HL-60 (cell line): ENCODE results near the gene DARS2.
"Not testable (repeated sequence)": the region's sequence is repeated elsewhere in the genome, so short reads cannot be mapped to it uniquely, and the experiment has no call there.

ENCODE experiments used
- DNase-seq, 2 experiments: peaks; one replicate each; pipeline ENCODE4 v3.0.0-alpha.2; 2010 to 2020; ENCODE audit warnings: low read depth in 1 of 2, low spot score in 1 of 2
- H3K27ac ChIP-seq: fragments of 250-450 bp; sonication (Bioruptor Pico); replicated peaks from 2 replicates; pipeline ENCODE4 v1.5.1; 2020; ENCODE audit warnings: mild to moderate bottlenecking, moderate library complexity
- H3K27me3 ChIP-seq: fragments of 250-450 bp; sonication (Bioruptor Pico); 2 replicates; pipeline ENCODE4 v1.5.1; 2021; ENCODE audit warnings: mild to moderate bottlenecking, moderate library complexity; ENCODE audit not compliant: insufficient read depth, poor library complexity, severe bottlenecking
- H3K4me3 ChIP-seq: replicated peaks from 2 replicates; pipeline ENCODE4 v1.5.1; 2011; ENCODE audit warnings: mild to moderate bottlenecking, control low read depth, low read length; ENCODE audit not compliant: insufficient read depth
- GABPA ChIP-seq: IDR thresholded peaks from 2 replicates; pipeline ENCODE4 v1.6.1; 2012; ENCODE audit warnings: low read depth
- POLR2AphosphoS5 ChIP-seq: IDR thresholded peaks from 2 replicates; pipeline ENCODE4 v1.6.1; 2012; ENCODE audit warnings: low read depth
- SPI1 ChIP-seq: IDR thresholded peaks from 2 replicates; pipeline ENCODE4 v1.6.1; 2012; ENCODE audit warnings: low read depth, mild to moderate bottlenecking, borderline replicate concordance
- TF ChIP-seq, protein P1 (sequence below): IDR thresholded peaks from 2 replicates; pipeline ENCODE4 v1.6.1; 2012; ENCODE audit warnings: low read depth; ENCODE audit not compliant: insufficient replicate concordance
- TF ChIP-seq, protein P2 (sequence below): IDR thresholded peaks from one replicate; pipeline ENCODE4 v1.5.1; 2011; ENCODE audit warnings: low read length, control low read depth, inconsistent platforms; ENCODE audit not compliant: insufficient read depth

Gene DARS2

DNA sequence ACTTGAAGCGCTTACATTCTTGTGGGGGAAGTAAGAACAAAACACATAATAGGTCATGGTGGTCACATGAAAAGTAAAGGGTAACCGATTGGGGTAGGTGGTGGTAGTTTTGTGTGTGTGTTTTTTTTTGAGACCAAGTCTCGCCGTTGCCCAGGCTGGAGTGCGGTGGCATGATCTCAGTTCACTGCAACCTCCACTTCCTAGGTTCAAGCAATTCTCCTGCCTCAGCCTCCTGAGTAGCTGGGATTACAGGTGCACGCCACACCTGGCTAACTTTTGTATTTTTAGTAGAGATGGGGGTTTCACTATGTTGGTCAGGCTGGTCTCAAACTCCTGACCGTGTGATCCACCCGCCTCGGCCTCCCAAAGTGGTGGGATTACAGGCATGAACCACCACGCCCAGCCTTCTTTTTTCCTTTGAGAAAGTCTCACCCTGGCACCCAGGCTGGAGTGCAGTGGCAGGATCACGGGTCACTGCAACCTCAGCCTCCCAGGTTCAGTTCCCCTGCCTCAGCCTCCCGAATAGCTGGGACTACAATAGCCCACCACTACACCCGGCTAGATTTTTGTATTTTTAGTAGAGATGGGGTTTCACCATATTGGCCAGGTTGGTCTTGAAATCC, 37.8 kb downstream of the DARS2 start:
- not testable (repeated sequence) for H3K27ac ChIP-seq, H3K27me3 ChIP-seq, H3K4me3 ChIP-seq
- peak; percentile 60; the same call in 1 of the 2 replicates for TF ChIP-seq POLR2AphosphoS5
- DNase-seq = peak; percentile 26 to 45

DNA sequence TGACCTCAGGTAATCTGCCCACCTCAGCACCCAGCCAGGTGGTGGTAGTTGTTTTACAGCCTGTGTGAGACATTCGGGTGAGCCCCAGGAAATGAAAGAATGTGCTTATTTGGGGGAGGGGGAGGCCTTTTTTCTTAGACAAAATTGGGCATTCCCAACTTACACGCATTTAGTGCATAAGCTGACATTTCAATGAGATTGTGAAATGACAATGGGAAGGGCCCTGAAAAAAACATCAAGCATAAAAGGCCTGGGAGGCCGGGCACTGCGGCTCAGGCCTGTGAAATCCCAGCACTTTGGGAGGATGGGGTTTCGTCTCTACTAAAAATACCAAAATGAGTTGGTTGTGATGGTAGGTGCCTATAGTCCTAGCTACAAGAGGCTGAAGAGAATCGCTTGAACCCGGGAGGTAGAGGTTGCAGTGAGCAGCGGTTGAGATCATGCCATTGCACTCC, 38.3 kb downstream of the DARS2 start:
- TF ChIP-seq POLR2AphosphoS5 (peak; percentile 3; the same call in 1 of the 2 replicates), GABPA (no peak)
- TF ChIP-seq, protein P1, sequence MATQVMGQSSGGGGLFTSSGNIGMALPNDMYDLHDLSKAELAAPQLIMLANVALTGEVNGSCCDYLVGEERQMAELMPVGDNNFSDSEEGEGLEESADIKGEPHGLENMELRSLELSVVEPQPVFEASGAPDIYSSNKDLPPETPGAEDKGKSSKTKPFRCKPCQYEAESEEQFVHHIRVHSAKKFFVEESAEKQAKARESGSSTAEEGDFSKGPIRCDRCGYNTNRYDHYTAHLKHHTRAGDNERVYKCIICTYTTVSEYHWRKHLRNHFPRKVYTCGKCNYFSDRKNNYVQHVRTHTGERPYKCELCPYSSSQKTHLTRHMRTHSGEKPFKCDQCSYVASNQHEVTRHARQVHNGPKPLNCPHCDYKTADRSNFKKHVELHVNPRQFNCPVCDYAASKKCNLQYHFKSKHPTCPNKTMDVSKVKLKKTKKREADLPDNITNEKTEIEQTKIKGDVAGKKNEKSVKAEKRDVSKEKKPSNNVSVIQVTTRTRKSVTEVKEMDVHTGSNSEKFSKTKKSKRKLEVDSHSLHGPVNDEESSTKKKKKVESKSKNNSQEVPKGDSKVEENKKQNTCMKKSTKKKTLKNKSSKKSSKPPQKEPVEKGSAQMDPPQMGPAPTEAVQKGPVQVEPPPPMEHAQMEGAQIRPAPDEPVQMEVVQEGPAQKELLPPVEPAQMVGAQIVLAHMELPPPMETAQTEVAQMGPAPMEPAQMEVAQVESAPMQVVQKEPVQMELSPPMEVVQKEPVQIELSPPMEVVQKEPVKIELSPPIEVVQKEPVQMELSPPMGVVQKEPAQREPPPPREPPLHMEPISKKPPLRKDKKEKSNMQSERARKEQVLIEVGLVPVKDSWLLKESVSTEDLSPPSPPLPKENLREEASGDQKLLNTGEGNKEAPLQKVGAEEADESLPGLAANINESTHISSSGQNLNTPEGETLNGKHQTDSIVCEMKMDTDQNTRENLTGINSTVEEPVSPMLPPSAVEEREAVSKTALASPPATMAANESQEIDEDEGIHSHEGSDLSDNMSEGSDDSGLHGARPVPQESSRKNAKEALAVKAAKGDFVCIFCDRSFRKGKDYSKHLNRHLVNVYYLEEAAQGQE = no peak
- Histone ChIP-seq H3K27me3 (no peaks in the 10 kb centered on the region), H3K4me3 (no peak overlapping the region), H3K27ac (no peak overlapping the region)
- DNase-seq = peak; percentile 26 to 70

DNA sequence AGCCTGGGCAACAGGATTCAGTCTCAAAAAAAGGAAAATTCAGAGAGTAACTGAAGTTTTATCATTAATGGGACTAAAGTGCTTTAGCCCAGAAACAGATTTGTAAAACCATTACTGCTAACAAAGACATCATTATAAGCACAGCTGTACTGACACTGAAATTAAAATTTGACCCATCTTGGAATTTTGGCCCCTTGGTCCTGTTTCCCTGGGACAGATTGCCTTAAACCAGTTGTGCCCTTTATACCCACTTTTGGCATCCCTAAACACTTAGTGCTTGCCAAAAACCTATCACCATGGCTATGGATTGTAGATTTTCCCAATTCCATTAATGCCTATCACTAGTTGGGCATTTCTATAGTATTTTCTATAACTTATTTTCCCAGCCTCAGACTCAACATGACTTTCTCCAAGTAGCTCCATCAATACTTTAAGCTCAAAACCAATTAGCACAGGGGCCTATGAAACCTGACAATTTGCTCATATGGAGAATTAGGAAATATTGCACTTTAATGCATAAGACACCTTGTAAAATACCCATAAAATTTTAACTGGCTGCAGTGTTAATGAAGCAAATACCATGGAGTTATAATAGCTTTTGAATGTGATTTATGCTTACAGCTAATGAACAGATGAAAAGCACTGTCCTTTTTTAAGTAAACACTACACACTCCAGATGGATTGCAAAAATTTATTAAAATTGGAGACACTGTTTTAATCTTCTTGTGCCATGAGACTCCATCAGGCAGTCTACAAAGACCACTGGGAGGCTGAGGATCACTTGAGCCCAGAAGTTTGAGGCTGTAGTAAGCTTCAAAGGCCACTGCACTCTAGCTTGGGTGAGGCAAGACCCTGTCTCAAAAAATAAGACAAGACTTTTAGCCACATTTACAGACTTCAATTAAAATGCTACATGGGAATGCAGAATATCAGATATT, 39.0 kb downstream of the DARS2 start:
- no peaks in the 10 kb centered on the region for H3K27me3 ChIP-seq
- H3K4me3 ChIP-seq = no peak overlapping the region
- no peak overlapping the region; the same call in 1 of the 2 replicates for H3K27ac ChIP-seq
- peak in 1 of 2 experiments; percentile 63 for DNase-seq
- TF ChIP-seq, protein P1 = no peak
- TF ChIP-seq, protein P2, sequence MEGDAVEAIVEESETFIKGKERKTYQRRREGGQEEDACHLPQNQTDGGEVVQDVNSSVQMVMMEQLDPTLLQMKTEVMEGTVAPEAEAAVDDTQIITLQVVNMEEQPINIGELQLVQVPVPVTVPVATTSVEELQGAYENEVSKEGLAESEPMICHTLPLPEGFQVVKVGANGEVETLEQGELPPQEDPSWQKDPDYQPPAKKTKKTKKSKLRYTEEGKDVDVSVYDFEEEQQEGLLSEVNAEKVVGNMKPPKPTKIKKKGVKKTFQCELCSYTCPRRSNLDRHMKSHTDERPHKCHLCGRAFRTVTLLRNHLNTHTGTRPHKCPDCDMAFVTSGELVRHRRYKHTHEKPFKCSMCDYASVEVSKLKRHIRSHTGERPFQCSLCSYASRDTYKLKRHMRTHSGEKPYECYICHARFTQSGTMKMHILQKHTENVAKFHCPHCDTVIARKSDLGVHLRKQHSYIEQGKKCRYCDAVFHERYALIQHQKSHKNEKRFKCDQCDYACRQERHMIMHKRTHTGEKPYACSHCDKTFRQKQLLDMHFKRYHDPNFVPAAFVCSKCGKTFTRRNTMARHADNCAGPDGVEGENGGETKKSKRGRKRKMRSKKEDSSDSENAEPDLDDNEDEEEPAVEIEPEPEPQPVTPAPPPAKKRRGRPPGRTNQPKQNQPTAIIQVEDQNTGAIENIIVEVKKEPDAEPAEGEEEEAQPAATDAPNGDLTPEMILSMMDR = no peak
- TF ChIP-seq SPI1 = no peak
- TF ChIP-seq GABPA = no peak
- TF ChIP-seq POLR2AphosphoS5 = no peak; the same call in 1 of the 2 replicates

DNA sequence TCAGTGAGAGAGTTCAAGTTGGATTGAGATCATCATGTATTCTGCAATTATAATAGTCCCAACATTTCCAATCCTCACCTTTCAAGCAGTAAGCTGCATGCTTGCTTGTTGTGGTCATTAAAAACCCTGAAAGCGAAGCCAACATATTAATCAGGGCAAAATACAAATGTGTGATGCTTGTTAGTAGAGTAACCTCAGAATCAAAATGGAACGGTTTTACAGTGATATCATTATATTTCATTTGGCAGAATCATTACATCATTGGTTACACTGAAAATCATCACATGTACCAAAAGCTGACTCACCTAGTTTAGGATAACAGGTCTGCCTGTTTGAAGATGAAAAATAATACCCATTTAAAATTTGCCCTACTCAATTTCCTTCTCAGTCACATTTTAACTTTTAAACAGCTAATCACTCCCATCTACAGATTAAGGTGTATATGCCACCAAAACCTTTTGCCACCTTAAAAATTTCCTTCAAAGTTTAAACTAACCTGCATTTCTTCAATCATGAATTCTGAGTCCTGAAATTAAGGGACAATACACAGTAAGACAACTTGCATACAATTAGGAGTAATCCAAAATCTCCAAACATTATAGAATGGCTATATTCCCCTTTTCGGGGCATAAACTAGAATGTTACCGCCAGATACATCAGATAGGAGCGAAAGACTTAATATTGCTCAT, 39.9 kb downstream of the DARS2 start:
- Histone ChIP-seq H3K27ac (no peak overlapping the region; the same call in none of the 2 replicates), H3K27me3 (no peaks in the 10 kb centered on the region), H3K4me3 (peak overlapping the region; percentile 60)
- TF ChIP-seq GABPA (no peak), POLR2AphosphoS5 (no peak), SPI1 (no peak)
- TF ChIP-seq, protein P1 = no peak
- TF ChIP-seq, protein P2 = no peak
- peak in 1 of 2 experiments; percentile 78 for DNase-seq
